Activated B cell treated with CpG ODN at 0.5 μM for 24 hours (primary cell): ENCODE results near the gene ZBTB21. TPM values are rescaled to one million over a fixed set of nuclear protein-coding genes. Genes with fewer than 3 reads are reported as not detected.

Experiments
- ATAC-seq: fragments of 200-7000 bp; cut with Tn5 transposase; one replicate; pipeline ENCODE4 v1.10.0; 2021; ENCODE audit warnings: low read depth, mild to moderate bottlenecking, moderate library complexity
- CTCF ChIA-PET: fragments of 350-600 bp; sonication (Branson Sonifier 250); formaldehyde crosslinking; loops from one replicate; lab custom pipeline; 2021; ENCODE audit warnings: antibody characterized with exemption; lab: Charles Lee
- POLR2A ChIA-PET: fragments of 350-600 bp; sonication (Branson Sonifier 250); formaldehyde crosslinking; loops from one replicate; lab custom pipeline; 2021; ENCODE audit warnings: antibody characterized with exemption; lab: Charles Lee
- DNase-seq: peaks from one replicate; pipeline ENCODE4 v3.0.0; 2022
- H3K27ac Mint-ChIP-seq: one replicate; pipeline ENCODE4 v1.8.0; 2020; ENCODE audit warnings: mixed read lengths
- H3K27me3 Mint-ChIP-seq: one replicate; pipeline ENCODE4 v1.8.0; 2021; ENCODE audit warnings: mixed read lengths
- H3K36me3 Mint-ChIP-seq: one replicate; pipeline ENCODE4 v1.8.0; 2021; ENCODE audit warnings: low read depth, mixed read lengths
- H3K4me1 Mint-ChIP-seq: one replicate; pipeline ENCODE4 v1.8.0; 2021; ENCODE audit warnings: mixed read lengths
- H3K4me3 Mint-ChIP-seq: one replicate; pipeline ENCODE4 v1.8.0; 2020; ENCODE audit warnings: mild to moderate bottlenecking, mixed read lengths
- H3K9me3 Mint-ChIP-seq: one replicate; pipeline ENCODE4 v1.8.0; 2020; ENCODE audit warnings: mixed read lengths
- intact Hi-C: fragments of 100-400 bp; cut with micrococcal nuclease; formaldehyde crosslinking; loops from one replicate; pipeline ENCODE4 v1.15.1; 2024
- total RNA-seq: library from RNA; stranded (reverse); gene quantifications from 2 replicates; pipeline ENCODE4 v1.2.3, GENCODE V29; 2022
- TF ChIP-seq, protein P1 (sequence below): fragments of 200-600 bp; IDR thresholded peaks from one replicate; pipeline ENCODE4 v1.8.0; 2022; ENCODE audit warnings: antibody characterized with exemption, mild to moderate bottlenecking

Gene ZBTB21
- total RNA-seq, 1 donor from 2014 or later = 24.2 TPM

DNA sequence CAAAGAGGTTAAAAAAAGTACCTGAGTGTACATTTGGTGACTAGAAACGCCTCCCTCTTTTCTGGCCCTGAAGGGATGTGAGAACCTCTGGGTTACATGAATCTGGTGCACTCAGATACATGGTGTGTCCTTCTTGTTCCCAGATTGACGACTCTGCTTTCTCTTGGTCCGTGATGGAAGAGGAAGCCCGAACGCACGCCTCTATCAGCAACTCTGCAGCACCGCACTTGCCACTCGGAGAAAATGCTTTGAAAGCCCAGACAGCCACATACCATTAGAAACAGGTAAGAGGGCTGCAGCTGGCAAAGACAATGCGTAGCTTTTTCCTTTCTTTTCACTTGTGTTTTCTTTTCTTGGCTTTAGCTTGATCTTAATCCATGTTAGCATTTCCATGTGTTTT, 21.1 kb upstream of the ZBTB21 start:
- Mint-ChIP-seq H3K9me3 (no peaks in the 10 kb centered on the region), H3K27me3 (no peaks in the 10 kb centered on the region), H3K4me1 (peaks cover 6% of the 10 kb centered on the region), H3K36me3 (no peaks in the 10 kb centered on the region), H3K4me3 (no peak overlapping the region), H3K27ac (no peak overlapping the region)
- DNase-seq (no peak), ATAC-seq (no peak)
- TF ChIP-seq, protein P1, sequence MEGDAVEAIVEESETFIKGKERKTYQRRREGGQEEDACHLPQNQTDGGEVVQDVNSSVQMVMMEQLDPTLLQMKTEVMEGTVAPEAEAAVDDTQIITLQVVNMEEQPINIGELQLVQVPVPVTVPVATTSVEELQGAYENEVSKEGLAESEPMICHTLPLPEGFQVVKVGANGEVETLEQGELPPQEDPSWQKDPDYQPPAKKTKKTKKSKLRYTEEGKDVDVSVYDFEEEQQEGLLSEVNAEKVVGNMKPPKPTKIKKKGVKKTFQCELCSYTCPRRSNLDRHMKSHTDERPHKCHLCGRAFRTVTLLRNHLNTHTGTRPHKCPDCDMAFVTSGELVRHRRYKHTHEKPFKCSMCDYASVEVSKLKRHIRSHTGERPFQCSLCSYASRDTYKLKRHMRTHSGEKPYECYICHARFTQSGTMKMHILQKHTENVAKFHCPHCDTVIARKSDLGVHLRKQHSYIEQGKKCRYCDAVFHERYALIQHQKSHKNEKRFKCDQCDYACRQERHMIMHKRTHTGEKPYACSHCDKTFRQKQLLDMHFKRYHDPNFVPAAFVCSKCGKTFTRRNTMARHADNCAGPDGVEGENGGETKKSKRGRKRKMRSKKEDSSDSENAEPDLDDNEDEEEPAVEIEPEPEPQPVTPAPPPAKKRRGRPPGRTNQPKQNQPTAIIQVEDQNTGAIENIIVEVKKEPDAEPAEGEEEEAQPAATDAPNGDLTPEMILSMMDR = no peak
- intact Hi-C loops = no loop called here
- ChIA-PET POLR2A (no interaction called here), CTCF (no interaction called here)

DNA sequence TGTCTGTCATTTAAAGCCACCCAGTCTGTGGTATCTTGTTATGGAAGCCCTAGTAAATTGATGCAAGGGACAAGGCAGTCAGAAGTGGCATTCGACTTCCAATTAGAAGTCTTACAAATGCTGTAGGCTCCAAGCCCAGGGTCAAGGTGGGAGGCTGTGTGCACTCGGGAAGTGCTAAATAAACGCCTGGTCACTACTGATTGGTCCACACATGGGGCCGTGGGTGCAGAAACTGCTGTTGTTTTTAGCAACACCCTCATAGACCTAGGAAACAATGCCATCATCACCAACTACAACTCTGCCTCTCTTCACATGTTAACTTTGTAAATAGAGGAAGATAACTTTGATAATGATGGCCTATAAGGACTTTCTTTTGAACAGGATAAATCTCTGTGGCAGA, 20.2 kb upstream of the ZBTB21 start:
- Mint-ChIP-seq H3K36me3 (no peaks in the 10 kb centered on the region), H3K27me3 (no peaks in the 10 kb centered on the region), H3K4me3 (no peak overlapping the region), H3K4me1 (peaks cover 6% of the 10 kb centered on the region), H3K27ac (no peak overlapping the region), H3K9me3 (no peaks in the 10 kb centered on the region)
- intact Hi-C loops = no loop called here
- DNase-seq (no peak), ATAC-seq (no peak)
- POLR2A ChIA-PET = no interaction called here
- TF ChIP-seq, protein P1 = no peak
- CTCF ChIA-PET = no interaction called here

DNA sequence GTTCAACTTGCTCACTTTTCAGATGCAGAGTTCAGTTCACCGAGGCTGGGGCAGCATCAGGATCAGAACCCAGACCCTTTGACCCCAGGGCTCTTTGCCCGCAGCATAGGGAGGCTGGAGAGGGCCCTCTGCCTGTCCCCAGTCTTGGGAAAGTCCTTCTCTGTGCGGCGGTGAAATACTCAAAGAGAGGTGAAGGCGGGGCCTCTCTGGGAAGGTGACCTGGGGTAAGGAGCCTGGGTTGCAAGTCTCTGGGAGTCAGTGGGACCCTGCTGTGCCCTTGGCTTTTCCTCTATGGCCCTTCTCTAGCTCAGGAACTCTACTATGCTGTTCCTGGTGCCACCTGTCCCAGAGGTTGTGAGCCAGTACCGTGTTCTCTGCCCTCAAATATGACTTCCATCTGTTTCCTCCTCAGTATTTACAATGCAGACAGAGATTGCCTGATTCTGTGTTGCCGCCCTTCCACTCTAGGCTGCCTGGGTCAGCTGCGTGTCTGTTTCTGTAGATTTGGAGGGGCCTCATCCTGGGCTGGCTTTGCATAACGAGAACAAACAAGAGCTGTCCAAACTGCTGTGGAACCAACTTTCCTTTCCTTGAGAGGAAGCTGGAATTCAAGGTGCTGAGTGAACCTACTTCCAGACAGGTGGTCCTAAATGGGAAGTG, 18.7 kb upstream of the ZBTB21 start:
- intact Hi-C loops = no loop called here
- DNase-seq = no peak
- ChIA-PET POLR2A (no interaction called here), CTCF (no interaction called here)
- no peak for ATAC-seq
- no peaks in the 10 kb centered on the region for H3K36me3 Mint-ChIP-seq
- no peaks in the 10 kb centered on the region for H3K27me3 Mint-ChIP-seq
- H3K27ac Mint-ChIP-seq = no peak overlapping the region
- no peak overlapping the region for H3K4me3 Mint-ChIP-seq
- TF ChIP-seq, protein P1 = no peak
- peaks cover 6% of the 10 kb centered on the region for H3K4me1 Mint-ChIP-seq
- no peaks in the 10 kb centered on the region for H3K9me3 Mint-ChIP-seq

DNA sequence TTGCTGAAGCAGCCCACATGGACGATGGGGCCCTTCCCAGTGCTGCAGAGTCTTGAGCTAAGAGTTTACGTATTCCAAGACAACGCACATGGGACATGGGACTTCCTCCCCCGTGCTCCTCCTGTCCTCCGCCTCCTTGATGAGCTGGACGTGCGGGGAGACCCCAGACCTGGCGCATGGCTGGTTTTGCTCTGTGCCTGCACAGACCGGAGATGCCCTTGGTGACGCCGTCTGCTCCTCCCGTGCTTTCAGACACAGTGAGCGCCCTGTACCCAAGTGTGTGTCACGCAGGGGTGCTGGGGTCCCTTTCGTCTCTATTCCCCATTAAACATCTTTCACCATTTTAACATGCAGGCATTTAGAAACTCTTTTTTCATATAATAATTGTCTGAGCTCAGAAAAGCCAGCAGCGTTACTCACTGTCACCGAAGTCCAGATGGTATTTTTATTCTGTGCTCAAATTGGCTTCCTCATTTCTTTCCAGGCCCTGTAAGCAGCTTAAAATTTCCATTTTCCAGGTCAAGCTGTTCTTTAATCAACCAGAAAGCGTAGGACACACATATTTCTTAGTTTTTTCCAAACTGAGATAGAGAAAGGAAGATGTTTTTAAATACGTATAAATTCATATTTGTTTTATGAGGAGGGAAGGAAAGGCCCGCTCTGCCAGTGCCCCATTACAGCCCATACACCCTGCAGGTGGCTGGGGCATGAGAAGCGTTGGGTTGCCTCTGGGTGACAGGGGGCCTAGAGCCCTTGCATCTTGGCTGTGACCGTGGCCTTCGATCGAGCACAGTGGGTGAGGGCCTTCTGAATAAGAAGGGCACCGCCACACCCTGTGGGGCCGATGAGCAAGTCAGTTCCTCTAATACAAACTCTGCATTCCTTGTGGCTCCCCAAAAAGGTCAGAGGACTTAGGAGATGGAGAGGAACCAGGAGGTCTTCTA, 17.9 kb upstream of the ZBTB21 start:
- Mint-ChIP-seq H3K36me3 (no peaks in the 10 kb centered on the region), H3K4me1 (peaks cover 6% of the 10 kb centered on the region), H3K27me3 (no peaks in the 10 kb centered on the region), H3K4me3 (no peak overlapping the region), H3K9me3 (no peaks in the 10 kb centered on the region), H3K27ac (no peak overlapping the region)
- DNase-seq = no peak
- ChIA-PET POLR2A (no interaction called here), CTCF (no interaction called here)
- TF ChIP-seq, protein P1 = no peak
- no peak for ATAC-seq
- intact Hi-C loops = no loop called here

DNA sequence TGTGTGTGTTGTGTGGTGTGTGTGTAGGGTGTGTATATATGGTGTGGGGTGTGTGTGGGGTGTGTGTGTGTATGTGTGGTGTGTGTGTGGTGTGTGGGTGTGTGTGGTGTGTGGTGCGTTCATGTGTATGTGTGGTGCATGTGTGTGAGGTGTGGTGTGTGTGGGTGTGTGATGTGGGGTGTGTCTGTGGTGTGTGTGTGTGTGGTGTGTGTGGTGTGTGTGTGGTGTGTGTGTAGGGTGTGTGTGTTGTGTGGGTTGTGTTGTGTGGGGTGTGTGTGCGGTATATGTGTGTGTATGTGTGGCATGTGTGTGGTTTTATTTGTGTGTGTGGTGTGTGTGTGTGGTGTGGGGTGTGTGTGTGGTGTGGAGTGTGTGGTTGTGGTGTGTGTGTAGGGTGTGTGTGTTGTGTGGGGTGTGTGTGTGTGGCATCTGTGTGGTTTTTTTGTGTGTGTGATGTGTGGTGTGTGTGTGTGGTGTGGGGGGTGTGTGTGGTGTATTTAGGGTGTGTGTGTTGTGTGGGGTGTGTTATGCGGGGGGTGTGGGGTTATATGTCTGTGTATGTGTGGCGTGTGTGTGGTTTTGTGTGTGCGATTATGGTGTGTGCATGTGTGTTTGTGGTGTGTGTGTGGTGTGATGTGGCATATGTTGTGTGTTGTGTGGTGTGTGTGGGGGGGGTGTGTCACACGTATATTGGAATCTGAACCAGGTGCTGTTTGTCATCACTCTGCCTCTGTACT, 17.1 kb upstream of the ZBTB21 start:
- POLR2A ChIA-PET = no interaction called here
- H3K27me3 Mint-ChIP-seq = no peaks in the 10 kb centered on the region
- intact Hi-C loops = no loop called here
- ATAC-seq (no peak), DNase-seq (no peak)
- no peaks in the 10 kb centered on the region for H3K9me3 Mint-ChIP-seq
- no peak overlapping the region for H3K27ac Mint-ChIP-seq
- TF ChIP-seq, protein P1 = no peak
- CTCF ChIA-PET = no interaction called here
- no peaks in the 10 kb centered on the region for H3K36me3 Mint-ChIP-seq
- H3K4me1 Mint-ChIP-seq = peaks cover 6% of the 10 kb centered on the region
- no peak overlapping the region for H3K4me3 Mint-ChIP-seq
